Measurements from ENCODE around the gene PAX7.

The PAX7 gene

GRCh38 chr1:18666317-18666920, 35.8 kb downstream of the PAX7 start:
- H3K4me3 ChIP-seq (ENCODE audit: low read depth, low read length): no peak overlapping the region
- TF ChIP-seq CTCF (IDR thresholded peaks at IDR 0.05; ENCODE audit: borderline replicate concordance, insufficient read depth, low read depth, low read length): no peak

GRCh38 chr1:18667333-18667732, 36.7 kb downstream of the PAX7 start:
- TF ChIP-seq CTCF (IDR thresholded peaks at IDR 0.05; ENCODE audit: borderline replicate concordance, insufficient read depth, low read depth, low read length): no peak
- H3K4me3 ChIP-seq (ENCODE audit: low read depth, low read length): no peak overlapping the region

GRCh38 chr1:18668046-18668445, 37.4 kb downstream of the PAX7 start:
- H3K4me3 ChIP-seq (ENCODE audit: low read depth, low read length): no peak overlapping the region
- no peak for TF ChIP-seq CTCF (IDR thresholded peaks at IDR 0.05; ENCODE audit: borderline replicate concordance, insufficient read depth, low read depth, low read length)

DNA sequence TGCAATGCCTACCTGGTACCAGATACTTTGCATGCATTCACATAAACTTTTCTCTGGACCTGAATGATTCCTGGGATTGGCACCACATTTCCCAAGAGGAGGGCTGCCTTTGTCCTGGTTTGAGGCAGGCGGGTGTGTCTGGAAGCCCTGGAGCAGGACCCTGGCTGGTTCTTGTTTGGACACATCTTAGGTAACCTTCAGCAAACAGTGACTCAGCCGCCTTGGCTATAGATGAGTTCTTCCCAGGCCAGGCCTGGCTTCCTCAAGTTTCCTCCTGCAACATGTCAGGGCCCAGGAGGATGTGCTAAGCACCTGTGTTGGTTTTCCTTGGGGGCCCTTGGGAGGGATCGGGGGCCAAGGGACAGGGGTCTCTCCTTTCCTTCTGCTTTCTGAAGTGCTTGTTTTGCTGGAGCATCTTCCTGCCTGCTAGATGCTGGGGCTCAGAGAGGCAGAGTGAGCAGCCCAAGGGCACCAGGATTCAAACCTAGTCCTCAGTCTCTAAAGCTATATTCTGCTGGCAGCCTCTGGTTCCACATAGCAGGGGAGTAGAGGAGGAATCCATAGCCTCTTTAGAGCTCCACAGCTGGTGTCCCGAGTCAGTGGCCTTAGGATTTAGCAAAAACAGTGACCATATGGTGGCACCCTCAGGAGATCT, 38.2 kb downstream of the PAX7 start:
- TF ChIP-seq CTCF (IDR thresholded peaks at IDR 0.05; ENCODE audit: borderline replicate concordance, insufficient read depth, low read depth, low read length): no peak

DNA sequence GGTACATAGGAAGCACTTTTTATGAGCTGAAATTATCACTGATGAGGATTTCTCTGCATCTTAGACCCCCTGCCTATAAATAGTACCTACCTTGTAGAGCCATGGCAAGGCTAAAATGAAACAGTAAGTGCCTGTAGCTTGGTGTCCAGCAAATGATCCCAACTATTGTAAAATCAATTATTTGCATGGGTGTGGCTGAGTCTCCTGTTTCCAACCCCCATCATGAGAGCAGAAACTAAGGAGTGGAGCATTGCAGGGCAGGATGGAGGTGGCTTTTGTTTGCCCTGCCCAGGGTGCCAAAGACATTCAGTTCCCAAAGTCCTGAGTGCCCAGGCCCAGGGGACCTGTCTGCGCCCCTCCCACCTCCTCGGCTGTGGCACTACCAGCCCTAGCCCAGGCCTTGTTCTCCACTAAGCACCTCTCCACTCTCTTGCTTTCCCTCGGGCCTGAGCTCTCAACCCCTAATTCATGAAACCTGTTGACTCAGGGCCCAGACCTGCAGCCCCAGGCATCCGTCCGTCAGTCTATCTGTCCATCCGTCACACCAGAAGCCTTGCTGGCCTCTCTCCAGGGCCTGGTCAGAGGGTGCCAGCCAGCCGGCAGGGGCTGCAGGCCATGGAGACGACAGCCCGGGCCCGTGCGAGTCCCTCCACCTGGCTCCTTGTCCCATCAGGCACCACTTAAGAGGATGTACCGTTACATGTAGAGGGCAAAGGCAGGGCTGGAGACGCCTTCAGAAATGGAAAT, 39.6 kb downstream of the PAX7 start:
- no peak overlapping the region for H3K4me3 ChIP-seq (ENCODE audit: low read depth, low read length)
- no peak for TF ChIP-seq CTCF (IDR thresholded peaks at IDR 0.05; ENCODE audit: borderline replicate concordance, insufficient read depth, low read depth, low read length)

More for the DNA sequence above, 38.2 kb downstream of the PAX7 start:
- no peak overlapping the region for H3K4me3 ChIP-seq (ENCODE audit: low read depth, low read length)

DNA sequence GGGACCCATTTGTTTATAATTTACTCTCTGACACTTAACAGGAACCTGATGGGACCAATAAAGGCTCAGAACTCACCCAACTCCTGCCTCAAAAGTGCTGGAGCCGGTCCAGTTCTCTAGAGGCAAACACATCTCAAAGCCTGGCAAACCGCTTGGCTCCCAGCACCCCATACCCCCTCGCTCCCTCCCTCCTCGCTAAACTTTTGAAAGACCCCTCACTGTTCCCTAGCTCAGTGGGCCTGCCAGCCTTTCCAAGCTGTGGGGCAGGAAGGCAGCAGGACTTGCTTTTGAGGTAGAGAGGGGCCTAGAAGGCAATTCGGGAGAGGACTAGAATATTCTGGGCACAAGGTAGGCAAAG, 40.2 kb downstream of the PAX7 start:
- TF ChIP-seq CTCF (IDR thresholded peaks at IDR 0.05; ENCODE audit: borderline replicate concordance, insufficient read depth, low read depth, low read length): no peak
- no peak overlapping the region for H3K4me3 ChIP-seq (ENCODE audit: low read depth, low read length)
